Right ventricle myocardium superior (tissue), 1 donor: ENCODE measurements around the gene RYR2. TPM values are rescaled to one million over a fixed set of nuclear protein-coding genes. Genes with fewer than 3 reads are reported as not detected.
A peak's percentile ranks its signal among the peaks of the same experiment; 100 is the strongest.

Source experiments
- ATAC-seq: fragments of 200-7000 bp; cut with Tn5 transposase; one replicate; pipeline ENCODE4 v1.9.1; 2020; ENCODE audit warnings: mild to moderate bottlenecking; ENCODE audit not compliant: poor library complexity
- DNase-seq: peaks from one replicate; pipeline ENCODE4 v3.0.0-alpha.2; 2020
- intact Hi-C: fragments of 100-400 bp; cut with DNase I; formaldehyde crosslinking; loops from one replicate; pipeline ENCODE4 v1.11.2; 2022
- long read RNA-seq: library from polyadenylated mRNA; unstranded; transcript quantifications from one replicate; pipeline ENCODE4 v2.0.0, GENCODE V29; 2021
- total RNA-seq: library from RNA; stranded (reverse); fragmentation: NEBNext Ultra II Directional; extraction: Animal tissue kit (Norgen Biotek cat#: 25700); gene quantifications from one replicate; pipeline ENCODE4 v1.2.1, GENCODE V29; 2021
- donor health status: DM: no; HTN: yes; CAD: no; lungs with severe emphysema.

RYR2 gene
- total RNA-seq = 744 TPM
- long read RNA-seq, partial matches to known transcripts = 155 of 207 reads
- long read RNA-seq, other reads (novel, unspliced or antisense) = 52 of 207 reads

GRCh38 chr1:237041795-237042525 lies at the start of gene RYR2:
Gene RYR2, plus strand, starts transcription at chr1:237042184. Its CDS starts 338 bp downstream, at chr1:237042522.
- ATAC-seq (peak; percentile 58), DNase-seq (peak; percentile 62)
- intact Hi-C loops = loop anchor here (10.0 kb wide), 1 partner anchor 147 kb away; no protein-coding TSS in a partner anchor

GRCh38 chr1:236992449-236992848 lies 49.5 kb upstream of the RYR2 start:
- intact Hi-C loops = no loop called here
- ATAC-seq (no peak), DNase-seq (no peak)

- intact Hi-C loops = no loop called here
Observed at GRCh38 chr1:236994450-236994849, 47.5 kb upstream of the RYR2 start.

GRCh38 chr1:236997361-236997760 lies 44.6 kb upstream of the RYR2 start:
- DNase-seq (peak; percentile 87), ATAC-seq (peak; percentile 85)
- intact Hi-C loops = no loop called here

More at GRCh38 chr1:236994450-236994849, 47.5 kb upstream of the RYR2 start:
- ATAC-seq = no peak
- DNase-seq = no peak

GRCh38 chr1:236997882-236998281 lies 44.1 kb upstream of the RYR2 start:
- ATAC-seq (peak; percentile 87), DNase-seq (peak; percentile 77)
- intact Hi-C loops = no loop called here

- intact Hi-C loops = no loop called here
- no peak for DNase-seq
- ATAC-seq = peak; percentile 54
Observed at GRCh38 chr1:236998546-236998945, 43.4 kb upstream of the RYR2 start.

- no peak for ATAC-seq
- no peak for DNase-seq
- intact Hi-C loops = no loop called here
Observed at GRCh38 chr1:237000191-237000590, 41.8 kb upstream of the RYR2 start.

- intact Hi-C loops = no loop called here
- no peak for DNase-seq
- no peak for ATAC-seq
Observed at GRCh38 chr1:237003516-237003915, 38.5 kb upstream of the RYR2 start.

- intact Hi-C loops = no loop called here
- DNase-seq (no peak), ATAC-seq (no peak)
Observed at GRCh38 chr1:237004116-237004515, 37.9 kb upstream of the RYR2 start, which contains the start of gene MT1HL1. Gene MT1HL1, minus strand, starts transcription at chr1:237004441. Its CDS starts 69 bp downstream, at chr1:237004372.

- no peak for ATAC-seq
- DNase-seq = no peak
- intact Hi-C loops = no loop called here
Observed at GRCh38 chr1:237005674-237006073, 36.3 kb upstream of the RYR2 start.

- no peak for DNase-seq
- intact Hi-C loops = no loop called here
- peak; percentile 49 for ATAC-seq
Observed at GRCh38 chr1:237007147-237007881, 34.7 kb upstream of the RYR2 start.

GRCh38 chr1:237009611-237010010 lies 32.4 kb upstream of the RYR2 start:
- no peak for ATAC-seq
- intact Hi-C loops = no loop called here
- DNase-seq = no peak

GRCh38 chr1:237011432-237011831 lies 30.6 kb upstream of the RYR2 start:
- peak; percentile 32 for ATAC-seq
- no peak for DNase-seq
- intact Hi-C loops = no loop called here

GRCh38 chr1:237012361-237012760 lies 29.6 kb upstream of the RYR2 start:
- DNase-seq = no peak
- intact Hi-C loops = no loop called here
- ATAC-seq = no peak

- ATAC-seq (peak; percentile 93), DNase-seq (peak; percentile 88)
- intact Hi-C loops = no loop called here
Observed at GRCh38 chr1:237012788-237013383, 29.1 kb upstream of the RYR2 start.

- intact Hi-C loops = no loop called here
- no peak for ATAC-seq
Observed at GRCh38 chr1:237013608-237014007, 28.4 kb upstream of the RYR2 start.

GRCh38 chr1:237016626-237017025 lies 25.4 kb upstream of the RYR2 start:
- intact Hi-C loops = no loop called here
- no peak for DNase-seq
- ATAC-seq = no peak

More at GRCh38 chr1:237013608-237014007, 28.4 kb upstream of the RYR2 start:
- DNase-seq = no peak

- DNase-seq = no peak
- no peak for ATAC-seq
- intact Hi-C loops = no loop called here
Observed at GRCh38 chr1:237018896-237019295, 23.1 kb upstream of the RYR2 start.

GRCh38 chr1:237025358-237026074 lies 16.5 kb upstream of the RYR2 start:
- intact Hi-C loops = no loop called here
- no peak for DNase-seq
- ATAC-seq = no peak
